B cell (primary cell): ENCODE measurements around the gene SNX11. TPM values are rescaled to one million over a fixed set of nuclear protein-coding genes. Genes with fewer than 3 reads are reported as not detected.

Experiments
- ATAC-seq: fragments of 200-7000 bp; cut with Tn5 transposase; one replicate; pipeline ENCODE4 v1.10.0; 2021; ENCODE audit warnings: low read depth, mild to moderate bottlenecking, moderate number of reproducible peaks, moderate library complexity
- CTCF ChIA-PET: fragments of 350-600 bp; sonication (Branson Sonifier 250); formaldehyde crosslinking; loops from one replicate; lab custom pipeline; 2021; ENCODE audit warnings: antibody characterized with exemption, inconsistent platforms; lab: Charles Lee
- POLR2A ChIA-PET: fragments of 350-600 bp; sonication (Branson Sonifier 250); formaldehyde crosslinking; loops from one replicate; lab custom pipeline; 2021; ENCODE audit warnings: antibody characterized with exemption; lab: Charles Lee
- DNase-seq: peaks from one replicate; pipeline ENCODE4 v3.0.0; 2013
- H2AFZ ChIP-seq: 2 replicates; pipeline ENCODE4 v1.6.1; 2012; ENCODE audit warnings: mild to moderate bottlenecking, low read depth, low read length; ENCODE audit not compliant: insufficient read depth, poor library complexity, severe bottlenecking
- H3K27ac ChIP-seq, 2 donors: 1 replicate in 1 of 2; 2 replicates in 1 of 2; pipeline ENCODE4 v1.5.1; 2012 to 2013; ENCODE audit warnings: low read length in 2 of 2, mild to moderate bottlenecking in 2 of 2, moderate library complexity in 1 of 2
- H3K27me3 ChIP-seq, 4 experiments: fragments of 200-600 bp in 1 of 4; sonication (generic) in 1 of 4; replicated peaks in 1 of 4; 1 replicate in 2 of 4; 2 replicates in 2 of 4; pipeline versions ENCODE4 v1.6.1 to v1.7.0; 2013 to 2016; ENCODE audit warnings: low read length in 3 of 4, mild to moderate bottlenecking in 2 of 4, mixed read lengths in 1 of 4, moderate library complexity in 1 of 4; ENCODE audit not compliant: insufficient read depth in 4 of 4, control insufficient read depth in 3 of 4; ENCODE audit errors: control extremely low read depth in 1 of 4
- H3K36me3 ChIP-seq, 2 experiments: replicated peaks in 1 of 2; 1 replicate in 1 of 2; 2 replicates in 1 of 2; pipeline versions ENCODE4 v1.6.1 to v1.7.1; 2013; ENCODE audit warnings: low read length in 1 of 2; ENCODE audit not compliant: insufficient read depth in 2 of 2, control insufficient read depth in 1 of 2; ENCODE audit errors: control extremely low read depth in 1 of 2, extremely low read depth in 1 of 2
- H3K4me1 ChIP-seq, 2 donors: fragments of 200-600 bp in 1 of 2; sonication (generic) in 1 of 2; 1 replicate in 1 of 2; 2 replicates in 1 of 2; pipeline versions ENCODE4 v1.5.1 to v1.6.1; 2013 to 2017; ENCODE audit warnings: low read length in 2 of 2; ENCODE audit not compliant: control insufficient read depth in 2 of 2, insufficient read depth in 2 of 2
- H3K4me2 ChIP-seq: replicated peaks from 2 replicates; pipeline ENCODE3; 2012; ENCODE audit warnings: mild to moderate bottlenecking, low read depth, low read length; ENCODE audit not compliant: poor library complexity, severe bottlenecking
- H3K4me3 ChIP-seq, 5 experiments: fragments of 200-600 bp in 1 of 5; sonication (generic) in 1 of 5; 1 replicate in 3 of 5; 2 replicates in 2 of 5; pipeline versions ENCODE4 v1.5.1 to v1.7.0; 2011 to 2016; ENCODE audit warnings: low read length in 4 of 5, mild to moderate bottlenecking in 4 of 5, low read depth in 2 of 5, control low read depth in 1 of 5, moderate library complexity in 1 of 5; ENCODE audit not compliant: insufficient read depth in 1 of 5; ENCODE audit errors: control extremely low read depth in 1 of 5, extremely low read depth in 1 of 5
- H3K79me2 ChIP-seq: fragments of 200-600 bp; sonication (generic); one replicate; pipeline ENCODE4 v1.6.0; 2016; ENCODE audit warnings: low read length; ENCODE audit not compliant: control insufficient read depth, insufficient read depth
- H3K9ac ChIP-seq: fragments of 200-600 bp; sonication (generic); 2 replicates; pipeline ENCODE4 v1.6.1; 2017; ENCODE audit warnings: mild to moderate bottlenecking, low read length, moderate library complexity
- H3K9me3 ChIP-seq, 3 donors: one replicate each; pipeline versions ENCODE4 v1.6.1 to v1.7.1; 2013; ENCODE audit warnings: low read length in 2 of 3; ENCODE audit not compliant: control insufficient read depth in 2 of 3, insufficient read depth in 1 of 3; ENCODE audit errors: control extremely low read depth in 1 of 3
- H4K20me1 ChIP-seq: 2 replicates; pipeline ENCODE4 v1.6.0; 2012; ENCODE audit warnings: mild to moderate bottlenecking, low read length; ENCODE audit not compliant: insufficient read depth, control insufficient read depth, poor library complexity, severe bottlenecking
- H3K27ac Mint-ChIP-seq: one replicate; pipeline ENCODE4 v1.8.0; 2021; ENCODE audit warnings: mixed read lengths
- H3K27me3 Mint-ChIP-seq: one replicate; pipeline ENCODE4 v1.8.0; 2021; ENCODE audit warnings: mixed read lengths
- H3K4me1 Mint-ChIP-seq: one replicate; pipeline ENCODE4 v1.8.0; 2021; ENCODE audit warnings: mixed read lengths
- H3K4me3 Mint-ChIP-seq: one replicate; pipeline ENCODE4 v1.8.0; 2021; ENCODE audit warnings: mixed read lengths
- H3K9me3 Mint-ChIP-seq: one replicate; pipeline ENCODE4 v1.8.0; 2022; ENCODE audit warnings: mixed read lengths; ENCODE audit not compliant: insufficient read depth
- EZH2 ChIP-seq: IDR thresholded peaks from 2 replicates; pipeline ENCODE4 v1.6.1; 2012; ENCODE audit warnings: borderline replicate concordance, low read depth, mild to moderate bottlenecking, moderate library complexity, low read length; ENCODE audit not compliant: insufficient read depth, poor library complexity, severe bottlenecking
- WGBS: methylation state at CpG from one replicate; pipeline ENCODE4 v1.1.5; 2013; ENCODE audit warnings: missing lambda C conversion rate; ENCODE audit not compliant: insufficient coverage; 5-methylcytosine and 5-hydroxymethylcytosine counted together
- intact Hi-C: fragments of 100-400 bp; cut with micrococcal nuclease; formaldehyde crosslinking; loops from one replicate; pipeline ENCODE4 v1.10.0; 2022
- polyA plus RNA-seq: library from polyadenylated mRNA; depleted of rRNA; stranded (reverse); fragments of >200 nt; gene quantifications from 2 replicates; pipeline ENCODE4 v1.2.3, GENCODE V29; 2012
- small RNA-seq: library from RNA; depleted of rRNA; stranded (forward); fragments of <200 nt; gene quantifications from one replicate; pipeline ENCODE3, GENCODE V24; 2012; ENCODE audit warnings: low replicate concordance, low read depth; ENCODE audit not compliant: insufficient read length
- total RNA-seq, 2 donors: library from RNA; stranded (reverse); fragments of 120-200 nt in 1 of 2; gene quantifications; 1 replicate in 1 of 2; 2 replicates in 1 of 2; pipeline versions ENCODE4 v1.2.3 to v1.2.4, GENCODE V29; 2013 to 2022
- TF ChIP-seq, protein P1 (sequence below): fragments of 200-600 bp; IDR thresholded peaks from one replicate; pipeline ENCODE4 v1.8.0; 2022; ENCODE audit warnings: antibody characterized with exemption, mild to moderate bottlenecking

The SNX11 gene
- total and polyA plus RNA-seq, 2 donors (not counting 1 experiment from before 2014, with no cell fraction given): 25.6 to 42.0 TPM

- H3K27me3 Mint-ChIP-seq: no peaks in the 10 kb centered on the region
- DNase-seq: no peak
- Histone ChIP-seq H3K27me3 (no peaks in the 10 kb centered on the region), H3K4me3 (no peak overlapping the region), H3K4me1 (no peaks in the 10 kb centered on the region), H3K9me3 (no peaks in the 10 kb centered on the region), H3K27ac (no peak overlapping the region), H3K36me3 (peaks cover 0 to 3% of the 10 kb centered on the region in 2 experiments), H2AFZ (no peak overlapping the region), H3K4me2 (no peak overlapping the region), H3K9ac (no peak overlapping the region), H3K79me2 (no peaks in the 10 kb centered on the region), H4K20me1 (no peaks in the 10 kb centered on the region)
- TF ChIP-seq, protein P1, sequence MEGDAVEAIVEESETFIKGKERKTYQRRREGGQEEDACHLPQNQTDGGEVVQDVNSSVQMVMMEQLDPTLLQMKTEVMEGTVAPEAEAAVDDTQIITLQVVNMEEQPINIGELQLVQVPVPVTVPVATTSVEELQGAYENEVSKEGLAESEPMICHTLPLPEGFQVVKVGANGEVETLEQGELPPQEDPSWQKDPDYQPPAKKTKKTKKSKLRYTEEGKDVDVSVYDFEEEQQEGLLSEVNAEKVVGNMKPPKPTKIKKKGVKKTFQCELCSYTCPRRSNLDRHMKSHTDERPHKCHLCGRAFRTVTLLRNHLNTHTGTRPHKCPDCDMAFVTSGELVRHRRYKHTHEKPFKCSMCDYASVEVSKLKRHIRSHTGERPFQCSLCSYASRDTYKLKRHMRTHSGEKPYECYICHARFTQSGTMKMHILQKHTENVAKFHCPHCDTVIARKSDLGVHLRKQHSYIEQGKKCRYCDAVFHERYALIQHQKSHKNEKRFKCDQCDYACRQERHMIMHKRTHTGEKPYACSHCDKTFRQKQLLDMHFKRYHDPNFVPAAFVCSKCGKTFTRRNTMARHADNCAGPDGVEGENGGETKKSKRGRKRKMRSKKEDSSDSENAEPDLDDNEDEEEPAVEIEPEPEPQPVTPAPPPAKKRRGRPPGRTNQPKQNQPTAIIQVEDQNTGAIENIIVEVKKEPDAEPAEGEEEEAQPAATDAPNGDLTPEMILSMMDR: no peak
- TF ChIP-seq EZH2: no peak
- H3K27ac Mint-ChIP-seq: no peak overlapping the region
- intact Hi-C loops: no loop called here
- ChIA-PET POLR2A (no interaction called here), CTCF (no interaction called here)
- H3K4me3 Mint-ChIP-seq: no peak overlapping the region
- no peak for ATAC-seq
- WGBS: no CpG with 5 or more reads among the region's 1 CpG
- H3K9me3 Mint-ChIP-seq: no peaks in the 10 kb centered on the region
- H3K4me1 Mint-ChIP-seq: no peaks in the 10 kb centered on the region
Observed at GRCh38 chr17:48169926-48170325, 62.4 kb downstream of the SNX11 start.

Small RNAs within 50 kb of the gene (small RNA-seq; reads per million reads assigned to genes)
- gene AC004477.2 (not detected), gene MIR1203 (not detected), gene RNU6-1201P (not detected)

Other genes with a start within 250 kb of the SNX11 start
- gene SP2, start 211.5 kb upstream of the SNX11 start, total RNA-seq: 32.5 and 35.4 TPM in 2 replicates
- gene SP2, start 211.5 kb upstream of the SNX11 start, polyA plus RNA-seq: 25.4 and 27.5 TPM in 2 replicates
- gene PNPO, start 166.2 kb upstream of the SNX11 start, total RNA-seq: 12.4 and 14.7 TPM in 2 replicates
- gene PNPO, start 166.2 kb upstream of the SNX11 start, polyA plus RNA-seq: 7.3 and 8.0 TPM in 2 replicates
- not detected in 2 replicates for gene PRR15L, start 149.9 kb upstream of the SNX11 start, total RNA-seq
- gene PRR15L, start 149.9 kb upstream of the SNX11 start, polyA plus RNA-seq: not detected in 2 replicates
- gene CDK5RAP3, start 136.7 kb upstream of the SNX11 start, total RNA-seq: 415 and 417 TPM in 2 replicates
- 728 and 990 TPM in 2 replicates for gene CDK5RAP3, start 136.7 kb upstream of the SNX11 start, polyA plus RNA-seq
- 1.2 and 2.3 TPM in 2 replicates for gene COPZ2, start 70.0 kb upstream of the SNX11 start, total RNA-seq
- gene COPZ2, start 70.0 kb upstream of the SNX11 start, polyA plus RNA-seq: 1.0 and 1.2 TPM in 2 replicates
- gene NFE2L1, start 59.4 kb upstream of the SNX11 start, total RNA-seq: 58.1 and 66.4 TPM in 2 replicates
- gene NFE2L1, start 59.4 kb upstream of the SNX11 start, polyA plus RNA-seq: 20.4 and 25.2 TPM in 2 replicates
- gene CBX1, start 6.3 kb upstream of the SNX11 start, total RNA-seq: 29.7 and 33.1 TPM in 2 replicates
- gene CBX1, start 6.3 kb upstream of the SNX11 start, polyA plus RNA-seq: 9.4 and 13.9 TPM in 2 replicates